HG03139 (cell line): ENCODE data around the gene SPDYE2B.
"Not testable (repeated sequence)": the region's sequence is repeated elsewhere in the genome, so short reads cannot be mapped to it uniquely, and the experiment has no call there.

ENCODE experiments used
- ATAC-seq: cut with Tn5 transposase; IDR thresholded peaks from one replicate; pipeline ENCODE4 v1.9.1; 2021; ENCODE audit not compliant: unreplicated experiment

SPDYE2B gene

GRCh38 chr7:102638848-102639247, 11.3 kb upstream of the SPDYE2B start:
- ATAC-seq = not testable (repeated sequence)

- not testable (repeated sequence) for ATAC-seq
These were observed 7.4 kb upstream of the SPDYE2B start, which contains the start of gene UPK3BL1 for GRCh38 chr7:102642691-102643090. UPK3BL1 (minus strand) TSS chr7:102642791; CDS start chr7:102642741, 50 bp downstream.

DNA sequence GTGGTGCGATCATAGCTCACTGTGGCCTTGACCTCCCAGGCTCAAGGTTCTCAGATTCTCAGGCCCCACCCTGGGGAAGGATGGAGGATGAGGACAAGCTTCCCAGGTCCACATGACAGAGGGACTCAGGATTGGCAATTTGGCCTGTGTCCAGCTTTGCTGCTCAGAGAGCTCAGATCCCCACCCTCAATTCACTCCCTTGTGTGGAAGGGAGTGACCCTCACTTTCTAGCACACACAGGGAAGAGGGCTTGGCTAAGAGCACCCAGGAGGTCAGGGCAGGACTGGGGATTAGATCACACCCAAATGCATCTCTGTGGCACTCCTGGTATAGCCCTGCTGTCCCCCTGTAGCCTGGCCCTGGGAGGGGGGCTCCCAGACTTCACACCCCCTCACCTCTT, 6.7 kb upstream of the SPDYE2B start:
- ATAC-seq = not testable (repeated sequence)

- ATAC-seq = not testable (repeated sequence)
These were observed 2.3 kb upstream of the SPDYE2B start for GRCh38 chr7:102647813-102648212.

DNA sequence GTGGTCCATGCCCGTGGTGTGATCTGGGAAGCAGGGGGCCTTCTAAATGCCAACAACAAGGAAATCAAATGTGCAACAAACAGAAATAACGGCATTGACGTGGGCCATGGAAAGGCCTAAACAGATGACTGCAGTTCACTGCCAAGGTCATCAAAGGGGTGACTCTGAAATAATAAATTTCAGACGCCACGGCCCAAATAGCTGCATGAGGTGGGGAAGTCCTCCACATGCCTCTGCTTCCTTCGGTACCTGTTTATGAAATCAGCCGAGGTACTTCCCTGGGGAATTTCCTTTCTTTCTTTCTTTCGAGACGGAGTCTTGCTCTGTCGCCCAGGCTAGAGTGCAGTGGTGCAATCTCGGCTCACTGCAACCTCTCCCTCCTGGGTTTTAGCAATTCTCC, 14.6 kb downstream of the SPDYE2B start:
- not testable (repeated sequence) for ATAC-seq

DNA sequence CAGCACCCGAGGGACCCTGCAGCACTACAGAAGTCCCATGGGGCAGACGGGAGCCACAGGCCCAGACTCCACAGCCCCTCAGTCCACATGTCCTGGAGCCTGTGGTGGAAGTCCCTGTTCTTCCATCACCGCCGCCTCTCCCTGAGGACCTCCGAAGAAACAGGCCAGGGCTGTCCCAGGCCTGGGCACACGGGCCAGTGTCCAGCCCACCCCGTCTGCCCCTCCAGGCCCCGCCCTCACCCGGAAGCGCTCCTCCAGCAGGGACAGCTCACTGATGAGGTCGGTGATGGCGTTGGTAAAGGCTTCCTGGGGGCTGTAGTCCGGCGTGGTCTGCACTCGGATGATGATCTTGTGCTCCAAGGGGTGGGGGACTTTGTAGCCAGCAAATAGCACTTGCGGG, 16.7 kb downstream of the SPDYE2B start:
- ATAC-seq = not testable (repeated sequence)

GRCh38 chr7:102667523-102667922, 17.4 kb downstream of the SPDYE2B start:
- not testable (repeated sequence) for ATAC-seq

DNA sequence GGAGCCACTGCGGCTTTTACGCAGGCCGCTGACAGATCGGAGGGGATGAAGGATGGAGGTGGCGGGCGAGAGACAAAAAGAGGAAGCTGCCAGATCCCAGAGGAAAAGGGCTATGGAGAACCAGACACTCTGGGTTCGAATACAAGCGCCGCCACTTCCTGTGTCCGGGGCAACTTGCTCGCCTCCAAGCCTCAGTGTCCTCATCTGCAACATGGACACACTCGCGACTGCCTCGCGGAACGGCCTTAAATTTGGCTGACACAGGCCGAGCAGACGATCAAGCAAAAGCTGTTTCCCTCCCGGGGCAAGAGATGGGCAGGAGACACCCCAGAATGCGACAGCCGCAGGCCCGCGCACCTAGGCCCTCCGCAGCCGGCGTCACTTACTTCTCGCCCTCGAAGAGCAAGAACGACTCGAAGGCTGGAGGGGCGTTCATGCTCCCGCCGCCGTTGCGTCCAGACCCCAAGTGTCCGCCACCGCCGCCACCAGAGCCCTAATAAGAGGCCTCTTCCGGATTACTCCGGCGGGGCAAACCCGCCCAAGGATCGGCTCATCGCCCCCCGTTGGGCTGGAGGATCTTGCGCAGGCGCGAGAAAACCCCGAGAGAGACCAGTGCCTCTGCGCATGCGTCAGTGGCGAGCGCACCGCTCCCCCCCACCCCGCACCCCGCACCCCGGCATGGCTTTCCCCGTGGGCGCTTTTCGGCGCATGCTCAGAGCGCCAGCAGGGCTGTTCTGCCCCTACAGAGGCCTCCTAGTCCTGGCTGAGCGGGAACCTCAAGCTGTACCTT, 21.2 kb downstream of the SPDYE2B start, which contains the start of gene POLR2J2:
Gene POLR2J2, minus strand, starts transcription at position 498 of the 790 bp plus-strand sequence. Its CDS starts 62 bp downstream, at position 436.
- ATAC-seq = peak; percentile 58

GRCh38 chr7:102671956-102672307, 21.8 kb downstream of the SPDYE2B start:
- ATAC-seq = peak; percentile 22

DNA sequence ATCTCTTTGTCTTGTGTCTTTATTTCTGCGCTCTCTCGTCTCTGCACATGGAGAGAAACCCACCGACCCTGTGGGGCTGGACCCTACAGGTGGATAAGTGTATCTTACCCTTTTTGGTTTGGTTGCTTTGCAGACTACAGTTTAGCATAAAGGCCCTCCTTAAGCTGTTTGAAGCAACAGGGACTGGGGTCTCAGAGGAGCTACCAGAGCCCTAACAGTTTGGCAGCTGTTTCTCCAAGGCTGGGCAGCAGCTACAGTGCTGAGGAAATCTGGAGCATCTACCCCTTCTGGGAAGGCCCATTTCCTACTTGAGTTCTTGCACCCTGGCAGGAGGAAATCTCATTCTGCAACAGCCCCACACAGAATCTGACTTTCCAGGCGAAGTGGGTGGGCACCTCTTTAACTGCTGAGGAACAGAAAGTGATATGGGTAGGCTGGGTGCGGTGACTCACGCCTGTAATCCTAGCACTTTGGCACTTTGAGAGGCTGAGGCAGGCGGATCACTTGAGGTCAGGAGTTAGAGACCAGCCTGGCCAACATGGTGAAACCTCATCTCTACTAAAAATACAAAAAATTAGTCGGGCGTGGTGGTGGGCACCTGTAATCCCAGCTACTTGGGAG, 23.4 kb downstream of the SPDYE2B start:
- not testable (repeated sequence) for ATAC-seq

DNA sequence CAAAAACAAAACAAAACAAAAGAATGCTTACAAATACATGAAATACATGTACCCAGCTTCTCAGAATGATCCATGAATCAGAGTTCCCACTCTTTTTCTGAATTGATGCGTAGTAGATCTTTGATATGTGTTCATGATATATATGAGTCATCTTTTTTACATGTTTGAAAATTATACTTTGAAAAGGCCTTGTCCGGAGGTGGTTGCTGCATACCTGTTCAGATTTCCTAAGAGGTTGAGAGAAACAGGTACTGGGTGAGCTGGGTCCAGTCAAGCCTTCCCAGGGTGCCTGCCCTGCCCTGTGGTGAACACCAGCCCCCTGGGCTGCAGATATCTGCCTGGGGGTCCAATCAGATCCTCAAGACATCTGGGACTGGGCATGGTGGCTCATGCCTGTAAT, 25.4 kb downstream of the SPDYE2B start:
- ATAC-seq = not testable (repeated sequence)

DNA sequence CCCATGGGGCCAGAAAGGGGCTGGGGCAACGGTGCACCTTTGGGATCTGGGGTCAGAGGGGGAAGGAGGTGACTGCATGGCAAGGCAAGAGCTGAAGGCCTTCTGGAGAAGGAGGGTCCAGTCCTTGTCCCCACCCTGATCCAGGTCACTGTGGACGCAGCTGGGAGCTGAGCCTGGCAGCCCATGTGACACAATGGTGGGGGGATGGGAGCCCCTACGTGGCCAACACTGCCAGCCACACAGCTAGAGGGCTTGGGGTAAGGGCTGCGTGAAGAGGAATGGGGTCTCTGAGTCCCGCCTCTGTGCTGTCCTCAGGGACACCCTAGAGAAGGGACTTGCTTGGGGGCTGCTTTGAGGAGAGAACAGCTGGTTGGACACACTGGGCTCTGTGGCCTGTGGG, 30.7 kb downstream of the SPDYE2B start:
- not testable (repeated sequence) for ATAC-seq

- ATAC-seq = not testable (repeated sequence)
These were observed 32.4 kb downstream of the SPDYE2B start for GRCh38 chr7:102682560-102682959.

- ATAC-seq = peak; percentile 72
These were observed 38.3 kb downstream of the SPDYE2B start for GRCh38 chr7:102688299-102689036.

DNA sequence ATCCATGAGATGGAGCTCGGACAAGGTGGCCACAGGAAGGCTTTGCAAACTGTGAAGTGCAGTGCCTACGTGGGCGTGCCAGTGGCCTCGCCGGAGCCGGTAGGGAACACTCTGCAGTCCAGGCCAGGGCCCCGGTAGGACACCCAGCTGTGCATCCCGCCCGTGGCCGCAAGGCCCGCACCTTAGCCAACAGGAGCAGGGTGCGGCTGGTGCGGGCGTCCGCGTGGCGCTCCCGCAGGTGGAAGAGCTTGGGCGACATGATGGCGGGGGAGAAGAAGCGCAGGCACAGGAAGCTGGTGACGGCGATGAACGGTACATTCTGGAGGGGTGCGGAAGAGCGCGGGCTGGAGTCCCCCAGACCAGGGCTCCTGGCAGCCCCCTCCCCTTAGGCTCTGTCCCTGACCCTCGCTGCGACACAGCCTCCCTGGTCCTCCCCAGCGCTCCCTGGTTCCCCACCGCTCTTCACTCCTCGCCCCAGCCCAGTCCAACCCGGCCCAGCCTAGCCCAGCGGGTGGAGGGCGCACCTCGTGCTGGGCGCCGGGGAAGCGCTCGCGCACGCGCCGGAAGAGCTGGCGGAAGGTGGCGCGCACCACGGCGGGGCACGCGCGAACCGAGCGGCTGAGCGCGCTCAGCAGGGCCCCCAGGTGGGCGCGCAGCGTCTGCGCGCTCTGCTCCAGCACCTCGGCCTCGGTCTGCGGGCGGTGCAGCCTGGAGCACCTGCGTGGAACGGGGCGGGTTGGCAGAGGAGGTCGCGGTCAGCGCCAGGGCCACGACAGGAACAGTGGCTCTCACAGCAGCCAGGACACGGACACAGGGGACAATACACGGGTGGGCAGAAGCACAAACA, 39.5 kb downstream of the SPDYE2B start:
- ATAC-seq = peak; percentile 63

DNA sequence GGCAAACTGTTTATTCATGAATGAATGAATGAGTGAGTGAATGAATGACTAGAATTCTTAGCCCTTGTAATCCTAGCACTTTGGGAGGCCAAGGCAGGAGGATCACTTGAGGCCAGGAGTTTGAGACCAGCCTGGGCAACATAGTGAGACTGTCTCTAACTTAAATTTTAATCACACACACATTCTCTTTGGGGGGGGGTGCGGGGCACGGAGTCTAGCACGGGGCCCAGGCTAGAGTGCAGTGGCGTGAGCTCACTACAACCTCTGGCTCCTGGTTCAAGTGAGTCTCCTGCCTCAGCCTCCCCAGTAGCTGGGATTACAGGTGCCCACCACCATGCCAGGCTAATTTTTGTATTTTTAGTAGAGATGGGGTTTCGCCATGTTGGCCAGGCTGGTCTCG, 40.5 kb downstream of the SPDYE2B start:
- ATAC-seq = not testable (repeated sequence)

DNA sequence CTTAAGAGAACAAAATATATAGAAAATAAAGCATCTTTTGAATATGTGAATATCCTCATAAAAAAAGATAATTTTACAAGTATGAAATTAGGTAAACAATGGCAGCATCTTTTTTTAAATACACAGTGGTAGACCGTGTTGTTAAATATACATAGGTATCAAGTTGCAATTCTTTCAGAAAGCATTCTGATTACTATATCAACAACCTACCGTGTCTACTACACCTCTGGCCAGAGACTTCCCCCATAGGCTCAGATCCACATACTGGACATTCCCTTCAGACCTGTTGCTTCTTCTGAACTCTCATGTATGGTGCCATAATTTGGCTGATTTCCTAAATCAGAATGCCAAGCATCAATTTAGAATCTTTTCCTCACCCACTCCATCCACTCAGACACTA, 43.9 kb downstream of the SPDYE2B start:
- not testable (repeated sequence) for ATAC-seq

DNA sequence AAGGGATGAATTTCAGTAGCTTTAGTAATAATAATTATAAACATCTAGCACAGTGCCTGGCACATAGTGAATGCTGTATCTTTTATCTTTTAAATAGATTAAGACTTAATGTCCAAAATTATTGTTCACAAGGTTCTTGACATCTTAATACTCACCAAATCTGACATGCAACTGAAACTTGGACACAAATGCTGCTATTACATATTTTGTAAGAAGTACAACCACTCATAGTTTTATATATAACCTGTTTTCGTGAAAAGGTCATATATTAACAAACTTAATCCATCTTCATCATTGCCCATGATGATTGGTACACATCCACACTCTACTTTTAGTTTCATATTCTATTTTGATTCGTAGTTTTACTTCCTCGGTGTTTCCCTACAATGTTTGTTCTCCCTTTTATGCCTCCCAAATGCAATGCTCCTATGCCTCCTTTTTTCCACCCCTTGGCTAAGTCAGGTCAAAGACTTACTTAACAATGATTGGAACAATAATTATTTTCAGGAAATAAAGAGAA, 45.0 kb downstream of the SPDYE2B start:
- ATAC-seq = not testable (repeated sequence)

DNA sequence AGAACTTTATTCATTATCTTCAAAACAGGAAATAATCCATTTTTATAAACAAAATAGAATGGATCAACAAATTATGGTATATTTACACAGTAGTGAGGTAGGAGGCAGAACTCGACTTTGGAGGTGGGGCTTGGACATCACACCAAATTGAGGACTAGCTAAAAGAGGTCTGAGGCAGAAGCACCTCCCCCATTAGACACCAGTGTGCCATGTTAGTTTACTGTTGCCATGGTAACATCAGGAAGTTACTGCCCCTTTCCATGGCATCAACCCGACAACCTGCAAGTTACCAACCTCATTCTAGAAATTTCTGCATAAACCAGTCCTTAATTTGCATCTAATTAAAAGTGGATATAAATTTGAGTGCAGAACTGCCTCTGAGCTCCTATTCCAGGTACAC, 45.9 kb downstream of the SPDYE2B start:
- not testable (repeated sequence) for ATAC-seq
